K562 (cell line): ENCODE measurements around the gene FXYD4. TPM values are rescaled to one million over a fixed set of nuclear protein-coding genes. Genes with fewer than 3 reads are reported as not detected.

Experiments used
- BMI1 ChIP-seq: fragments of 150-350 bp; IDR thresholded peaks from 2 replicates; pipeline ENCODE4 v1.6.1; 2014; ENCODE audit warnings: low read length
- BRCA1 ChIP-seq, 2 experiments: fragments of 450-650 bp in 1 of 2; sonication (generic) in 1 of 2; formaldehyde crosslinking in 1 of 2; IDR thresholded peaks; 2 replicates each; pipeline versions ENCODE4 v1.5.0 to v1.6.1; 2017 to 2020; ENCODE audit warnings: mild to moderate bottlenecking in 1 of 2, missing genetic modification reagents in 1 of 2
- DACH1 ChIP-seq: fragments of 450-650 bp; IDR thresholded peaks from 2 replicates; pipeline ENCODE4 v1.6.1; 2018; ENCODE audit not compliant: partially characterized antibody
- ETV5 ChIP-seq: sonication (generic); formaldehyde crosslinking; IDR thresholded peaks from 2 replicates; pipeline ENCODE4 v1.4.0; 2020; ENCODE audit warnings: low read depth, mild to moderate bottlenecking, missing genetic modification reagents
- GABPB2 ChIP-seq: fragments of 250-450 bp; sonication (Bioruptor Pico); conservative IDR thresholded peaks from 2 replicates; pipeline ENCODE4 v1.5.1; 2021; ENCODE audit warnings: mild to moderate bottlenecking
- KLF1 ChIP-seq: fragments of 450-650 bp; IDR thresholded peaks from 2 replicates; pipeline ENCODE4 v1.6.1; 2016; ENCODE audit warnings: missing genetic modification characterization, missing compliant biosample characterization
- KLF10 ChIP-seq: fragments of 250-450 bp; sonication (Bioruptor Pico); IDR thresholded peaks from 2 replicates; pipeline ENCODE4 v1.6.1; 2021; ENCODE audit warnings: matching md5 sums
- RBM17 ChIP-seq: fragments of 200-400 bp; formaldehyde crosslinking; IDR thresholded peaks from 2 replicates; pipeline ENCODE4 v1.6.1; 2017; ENCODE audit warnings: low read depth, mild to moderate bottlenecking, low read length, borderline replicate concordance
- RBM34 ChIP-seq: fragments of 200-400 bp; formaldehyde crosslinking; IDR thresholded peaks from 2 replicates; pipeline ENCODE4 v1.6.1; 2018; ENCODE audit warnings: low read length, borderline replicate concordance; ENCODE audit not compliant: insufficient read depth
- SAFB2 ChIP-seq: fragments of 200-400 bp; formaldehyde crosslinking; IDR thresholded peaks from 2 replicates; pipeline ENCODE4 v1.6.1; 2018; ENCODE audit warnings: borderline replicate concordance, low read length, low read depth, moderate library complexity; ENCODE audit not compliant: severe bottlenecking
- TCF3 ChIP-seq: sonication (generic); formaldehyde crosslinking; IDR thresholded peaks from 2 replicates; pipeline ENCODE4 v1.4.0; 2020; ENCODE audit warnings: mild to moderate bottlenecking, missing genetic modification reagents
- TCF7 ChIP-seq: sonication (generic); IDR thresholded peaks from 2 replicates; pipeline ENCODE4 v1.6.1; 2016; ENCODE audit warnings: antibody characterized with exemption, borderline replicate concordance
- TEAD4 ChIP-seq, 2 experiments: sonication (generic) in 1 of 2; formaldehyde crosslinking in 1 of 2; IDR thresholded peaks; 2 replicates each; pipeline versions ENCODE4 v1.6.1 to v1.8.0; 2012 to 2022; ENCODE audit warnings: borderline replicate concordance in 1 of 2, inconsistent platforms in 1 of 2, low read length in 1 of 2, mild to moderate bottlenecking in 1 of 2, missing genetic modification reagents in 1 of 2
- ZNF134 ChIP-seq: fragments of 250-450 bp; sonication (Bioruptor Pico); conservative IDR thresholded peaks from 2 replicates; pipeline ENCODE4 v1.4.0; 2020
- ZNF24 ChIP-seq: fragments of 450-650 bp; IDR thresholded peaks from 2 replicates; pipeline ENCODE4 v1.6.1; 2016
- ZNF717 ChIP-seq: fragments of 250-450 bp; sonication (Bioruptor Pico); IDR thresholded peaks from 2 replicates; pipeline ENCODE4 v1.5.0; 2021
- ZZZ3 ChIP-seq: fragments of 450-650 bp; IDR thresholded peaks from 2 replicates; pipeline ENCODE4 v1.6.1; 2016; ENCODE audit warnings: antibody characterized with exemption, mild to moderate bottlenecking, moderate library complexity
- polyA plus RNA-seq, 8 experiments: library from polyadenylated mRNA; depleted of rRNA in 4 of 8; stranded (reverse) in 5 of 8; unstranded in 3 of 8; fragments of >200 nt; fragmentation: Nextera tagmentation in 2 of 8; fragmentation: Illumina TruSeq in 1 of 8; extraction: Ambion mirVana in 2 of 8; extraction: Trizol in 1 of 8; gene quantifications; 2 replicates each; pipeline versions ENCODE4 v1.2.1 to v1.2.3, GENCODE V29; 2011 to 2014; ENCODE audit warnings: inconsistent platforms in 1 of 8, missing spikeins in 1 of 8
- total RNA-seq, 7 experiments: library from RNA; depleted of rRNA in 6 of 7; stranded (reverse); fragments of >200 nt in 6 of 7; fragmentation: Illumina TruSeq in 2 of 7; extraction: Trizol in 2 of 7; gene quantifications; 2 replicates each; pipeline versions ENCODE4 v1.2.1 to v1.2.3, GENCODE V29; 2011 to 2021; ENCODE audit warnings: low replicate concordance in 1 of 7
- TF ChIP-seq, protein P1 (sequence below), 2 experiments: fragments of 450-650 bp; IDR thresholded peaks; 2 replicates each; pipeline ENCODE4 v1.6.1; 2016; ENCODE audit warnings: mild to moderate bottlenecking in 2 of 2, borderline replicate concordance in 1 of 2, low read depth in 1 of 2, moderate library complexity in 1 of 2
- TF ChIP-seq, protein P2 (sequence below): fragments of 250-450 bp; sonication (Bioruptor Pico); IDR thresholded peaks from 2 replicates; pipeline ENCODE4 v1.4.0; 2020; ENCODE audit warnings: mild to moderate bottlenecking, moderate library complexity

FXYD4 gene
- total and polyA plus RNA-seq, 9 of the 15 experiments (the other 6 are each of a cell fraction or from before 2014, with no cell fraction given) = not detected

DNA sequence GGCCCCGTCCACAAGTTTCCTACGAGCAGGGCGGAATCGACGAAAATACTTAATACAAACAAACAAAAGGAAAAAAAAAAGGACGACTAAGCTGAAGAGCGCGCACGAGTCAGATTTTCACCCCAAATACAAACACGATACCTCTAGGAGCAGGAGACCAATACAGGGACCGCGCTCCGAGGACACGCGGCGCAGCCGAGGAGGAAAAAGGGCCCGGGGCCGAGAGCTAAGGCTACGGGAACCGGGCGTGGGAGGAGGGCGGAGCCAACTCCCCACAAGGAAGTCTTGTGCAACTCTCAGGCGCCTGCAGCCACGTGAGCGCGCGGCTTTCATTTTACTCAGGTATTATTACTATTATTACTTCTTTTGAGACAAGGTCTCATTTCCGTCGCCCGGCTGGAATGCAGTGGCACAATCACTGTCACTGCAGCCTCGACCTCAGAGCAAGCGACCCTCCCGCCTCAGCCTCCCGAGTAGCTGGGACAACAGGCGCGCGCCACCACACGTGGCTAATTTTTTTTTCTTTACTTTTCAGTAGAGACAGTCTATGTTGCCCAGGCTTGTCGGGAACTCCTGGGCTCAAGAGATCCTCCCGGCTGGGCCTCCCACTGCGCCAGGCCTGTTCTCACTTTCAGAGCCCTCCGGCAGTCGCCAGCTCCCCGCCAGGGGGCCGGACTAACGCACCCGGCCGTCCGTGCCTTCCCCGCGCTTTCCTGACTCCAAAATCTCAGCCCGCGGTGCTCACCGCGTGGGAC, 36.3 kb downstream of the FXYD4 start (continued):
- TF ChIP-seq TCF7 (peak; percentile 75; the same call in 1 of the 2 replicates), DACH1 (peak; percentile 65), RBM17 (no peak), ZNF717 (CRISPR knock-in tag) (no peak), KLF10 (CRISPR knock-in tag) (no peak), BMI1 (no peak), KLF1 (no peak), ETV5 (peak; percentile 75), ZNF134 (CRISPR knock-in tag) (0 out of 2 replicates have a peak, but pooled peaks have one; percentile 11), ZNF24 (0 out of 2 replicates have a peak, but pooled peaks have one; percentile 19), TCF3 (CRISPR knock-in tag) (peak; percentile 29; the same call in 1 of the 2 replicates), TEAD4 (IDR thresholded peaks at IDR 0.05; ENCODE audit: low read length) (peak; percentile 51), TEAD4 (CRISPR knock-in tag; IDR thresholded peaks at IDR 0.05; ENCODE audit: borderline replicate concordance) (no peak; the same call in 1 of the 2 replicates), SAFB2 (no peak), RBM34 (no peak), GABPB2 (no peak), BRCA1 (IDR thresholded peaks at IDR 0.05) (no peak), BRCA1 (CRISPR knock-in tag; IDR thresholded peaks at IDR 0.05) (no peak), ZZZ3 (no peak)
- TF ChIP-seq, protein P1, sequence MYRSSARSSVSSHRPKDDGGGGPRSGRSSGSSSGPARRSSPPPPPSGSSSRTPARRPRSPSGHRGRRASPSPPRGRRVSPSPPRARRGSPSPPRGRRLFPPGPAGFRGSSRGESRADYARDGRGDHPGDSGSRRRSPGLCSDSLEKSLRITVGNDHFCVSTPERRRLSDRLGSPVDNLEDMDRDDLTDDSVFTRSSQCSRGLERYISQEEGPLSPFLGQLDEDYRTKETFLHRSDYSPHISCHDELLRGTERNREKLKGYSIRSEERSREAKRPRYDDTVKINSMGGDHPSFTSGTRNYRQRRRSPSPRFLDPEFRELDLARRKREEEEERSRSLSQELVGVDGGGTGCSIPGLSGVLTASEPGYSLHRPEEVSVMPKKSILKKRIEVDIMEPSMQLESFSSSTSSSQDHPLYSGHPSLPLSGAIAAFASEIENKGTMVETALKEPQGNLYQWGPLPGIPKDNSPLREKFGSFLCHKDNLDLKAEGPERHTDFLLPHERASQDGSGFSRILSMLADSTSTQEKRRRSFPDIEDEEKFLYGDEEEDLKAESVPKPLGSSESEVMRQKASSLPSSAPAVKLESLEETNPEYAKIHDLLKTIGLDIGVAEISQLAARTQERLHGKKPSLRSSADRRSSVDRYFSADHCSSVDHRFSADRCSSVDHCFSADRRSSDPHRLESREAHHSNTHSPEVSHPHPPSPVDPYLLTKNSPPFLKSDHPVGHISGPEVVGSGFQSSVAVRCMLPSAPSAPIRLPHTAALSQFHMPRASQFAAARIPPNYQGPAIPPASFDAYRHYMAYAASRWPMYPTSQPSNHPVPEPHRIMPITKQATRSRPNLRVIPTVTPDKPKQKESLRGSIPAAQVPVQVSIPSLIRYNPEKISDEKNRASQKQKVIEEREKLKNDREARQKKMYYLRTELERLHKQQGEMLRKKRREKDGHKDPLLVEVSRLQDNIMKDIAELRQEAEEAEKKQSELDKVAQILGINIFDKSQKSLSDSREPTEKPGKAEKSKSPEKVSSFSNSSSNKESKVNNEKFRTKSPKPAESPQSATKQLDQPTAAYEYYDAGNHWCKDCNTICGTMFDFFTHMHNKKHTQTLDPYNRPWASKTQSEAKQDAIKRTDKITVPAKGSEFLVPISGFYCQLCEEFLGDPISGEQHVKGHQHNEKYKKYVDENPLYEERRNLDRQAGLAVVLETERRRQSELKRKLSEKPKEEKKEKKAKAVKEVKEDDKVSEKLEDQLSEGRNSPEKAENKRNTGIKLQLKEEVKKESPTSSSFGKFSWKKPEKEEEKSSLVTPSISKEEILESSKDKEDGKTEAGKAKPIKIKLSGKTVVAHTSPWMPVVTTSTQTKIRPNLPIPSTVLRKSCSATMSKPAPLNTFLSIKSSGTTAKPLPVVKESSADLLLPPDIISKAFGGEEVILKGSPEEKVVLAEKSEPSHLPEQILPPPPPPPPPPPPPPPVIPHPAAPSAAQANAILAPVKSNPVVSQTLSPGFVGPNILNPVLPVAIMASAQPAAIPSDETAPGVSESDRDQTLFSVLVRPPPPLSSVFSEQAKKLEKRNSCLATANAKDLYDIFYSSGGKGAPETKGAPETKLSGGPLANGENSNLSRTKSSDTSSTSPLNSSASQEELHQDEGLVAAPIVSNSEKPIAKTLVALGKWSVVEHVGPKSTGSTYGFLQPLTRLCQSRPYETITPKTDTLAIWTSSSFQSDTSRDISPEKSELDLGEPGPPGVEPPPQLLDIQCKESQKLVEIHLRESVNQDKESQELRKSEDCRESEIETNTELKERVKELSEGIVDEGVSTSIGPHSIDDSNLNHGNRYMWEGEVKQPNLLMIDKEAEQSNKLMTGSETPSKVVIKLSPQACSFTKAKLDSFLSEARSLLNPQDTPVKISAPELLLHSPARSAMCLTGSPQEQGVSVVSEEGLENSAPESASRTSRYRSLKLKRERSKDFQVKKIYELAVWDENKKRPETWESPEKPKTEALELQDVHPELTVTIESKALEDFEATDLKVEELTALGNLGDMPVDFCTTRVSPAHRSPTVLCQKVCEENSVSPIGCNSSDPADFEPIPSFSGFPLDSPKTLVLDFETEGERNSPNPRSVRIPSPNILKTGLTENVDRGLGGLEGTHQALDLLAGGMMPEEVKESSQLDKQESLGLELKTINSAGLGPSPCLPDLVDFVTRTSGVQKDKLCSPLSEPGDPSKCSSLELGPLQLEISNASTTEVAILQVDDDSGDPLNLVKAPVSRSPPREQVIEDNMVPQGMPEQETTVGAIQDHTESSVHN (IDR thresholded peaks at IDR 0.05; ENCODE audit: borderline replicate concordance in 1 of 2, low read depth in 1 of 2) = 0 out of 4 replicates have a peak, but pooled peaks of 1 of the 2 experiments have one; percentile 58
- TF ChIP-seq, protein P2, sequence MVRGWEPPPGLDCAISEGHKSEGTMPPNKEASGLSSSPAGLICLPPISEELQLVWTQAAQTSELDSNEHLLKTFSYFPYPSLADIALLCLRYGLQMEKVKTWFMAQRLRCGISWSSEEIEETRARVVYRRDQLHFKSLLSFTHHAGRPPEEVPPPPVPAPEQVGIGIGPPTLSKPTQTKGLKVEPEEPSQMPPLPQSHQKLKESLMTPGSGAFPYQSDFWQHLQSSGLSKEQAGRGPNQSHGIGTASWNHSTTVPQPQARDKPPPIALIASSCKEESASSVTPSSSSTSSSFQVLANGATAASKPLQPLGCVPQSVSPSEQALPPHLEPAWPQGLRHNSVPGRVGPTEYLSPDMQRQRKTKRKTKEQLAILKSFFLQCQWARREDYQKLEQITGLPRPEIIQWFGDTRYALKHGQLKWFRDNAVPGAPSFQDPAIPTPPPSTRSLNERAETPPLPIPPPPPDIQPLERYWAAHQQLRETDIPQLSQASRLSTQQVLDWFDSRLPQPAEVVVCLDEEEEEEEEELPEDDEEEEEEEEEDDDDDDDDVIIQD (CRISPR knock-in tag) = no peak
